HEK293T (cell line): ENCODE data around the gene SPDYE3.
"Not testable (repeated sequence)": the region's sequence is repeated elsewhere in the genome, so short reads cannot be mapped to it uniquely, and the experiment has no call there.

Source experiments
- ARNT ChIP-seq: fragments of 450-650 bp; IDR thresholded peaks from 2 replicates; pipeline ENCODE4 v1.6.1; 2017; ENCODE audit warnings: mild to moderate bottlenecking
- FOXM1 ChIP-seq: fragments of 450-650 bp; IDR thresholded peaks from 2 replicates; pipeline ENCODE4 v1.6.1; 2017; ENCODE audit warnings: mild to moderate bottlenecking, borderline replicate concordance
- NFRKB ChIP-seq: fragments of 450-650 bp; IDR thresholded peaks from 2 replicates; pipeline ENCODE4 v1.6.1; 2016; ENCODE audit warnings: mild to moderate bottlenecking, moderate library complexity
- TARDBP ChIP-seq: fragments of 450-650 bp; IDR thresholded peaks from 2 replicates; pipeline ENCODE4 v1.6.1; 2016

GRCh38 chr7:100265851-100266250 is 41.7 kb upstream of the SPDYE3 start:
- TF ChIP-seq TARDBP, ARNT, NFRKB, FOXM1: not testable (repeated sequence)
